Gastroesophageal sphincter (tissue), 3 donors: ENCODE measurements around the gene KCTD1.

Experiments
- EP300 ChIP-seq: sonication (generic); formaldehyde crosslinking; IDR thresholded peaks from one replicate; pipeline ENCODE4 v1.6.1; 2017; ENCODE audit warnings: antibody characterized with exemption, mild to moderate bottlenecking
- POLR2A ChIP-seq, 2 donors: fragments of 450-650 bp; IDR thresholded peaks; one replicate each; pipeline ENCODE4 v1.6.1; 2017; ENCODE audit warnings: antibody characterized with exemption in 2 of 2, mild to moderate bottlenecking in 2 of 2, moderate library complexity in 1 of 2
- TF ChIP-seq, protein P1 (sequence below), 4 experiments: fragments of 200-600 bp in 2 of 4; fragments of 450-650 bp in 2 of 4; sonication (generic) in 1 of 4; IDR thresholded peaks; one replicate each; pipeline ENCODE4 v1.5.1; 2017 to 2019; ENCODE audit warnings: antibody characterized with exemption in 4 of 4, mild to moderate bottlenecking in 2 of 4, moderate library complexity in 2 of 4

DNA sequence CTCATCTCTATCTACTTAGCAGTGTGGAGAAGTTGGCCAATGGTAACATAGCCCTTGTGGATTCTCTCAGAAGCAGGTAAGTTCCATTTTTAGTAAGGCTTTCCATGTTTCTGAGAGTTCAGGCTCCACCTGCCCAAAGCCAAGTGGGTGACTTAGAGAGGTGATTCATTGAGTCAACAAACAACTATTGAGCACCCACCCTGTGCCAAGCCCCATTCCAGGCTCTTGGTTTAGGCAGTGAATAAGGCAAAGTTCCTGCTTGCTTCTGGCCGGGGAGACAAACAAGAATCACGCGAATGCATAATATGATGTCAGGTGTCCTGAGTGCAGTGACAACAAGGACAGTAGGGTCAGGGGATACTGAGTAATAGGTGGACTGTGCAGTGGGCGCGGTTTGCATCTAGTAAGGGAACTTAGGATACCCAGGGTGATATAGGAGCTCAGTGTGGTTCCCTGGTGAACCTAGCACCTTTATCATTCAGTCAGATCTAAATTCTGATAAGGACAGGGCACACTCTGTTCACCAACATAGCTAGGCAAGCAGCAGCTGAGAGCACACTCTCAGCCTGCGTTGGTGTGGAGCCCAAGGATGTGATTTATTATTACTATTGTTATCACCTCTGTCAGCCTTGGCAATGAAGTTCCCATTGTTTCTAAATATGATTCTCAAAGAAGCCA, 31.7 kb upstream of the KCTD1 start:
- TF ChIP-seq, protein P1, sequence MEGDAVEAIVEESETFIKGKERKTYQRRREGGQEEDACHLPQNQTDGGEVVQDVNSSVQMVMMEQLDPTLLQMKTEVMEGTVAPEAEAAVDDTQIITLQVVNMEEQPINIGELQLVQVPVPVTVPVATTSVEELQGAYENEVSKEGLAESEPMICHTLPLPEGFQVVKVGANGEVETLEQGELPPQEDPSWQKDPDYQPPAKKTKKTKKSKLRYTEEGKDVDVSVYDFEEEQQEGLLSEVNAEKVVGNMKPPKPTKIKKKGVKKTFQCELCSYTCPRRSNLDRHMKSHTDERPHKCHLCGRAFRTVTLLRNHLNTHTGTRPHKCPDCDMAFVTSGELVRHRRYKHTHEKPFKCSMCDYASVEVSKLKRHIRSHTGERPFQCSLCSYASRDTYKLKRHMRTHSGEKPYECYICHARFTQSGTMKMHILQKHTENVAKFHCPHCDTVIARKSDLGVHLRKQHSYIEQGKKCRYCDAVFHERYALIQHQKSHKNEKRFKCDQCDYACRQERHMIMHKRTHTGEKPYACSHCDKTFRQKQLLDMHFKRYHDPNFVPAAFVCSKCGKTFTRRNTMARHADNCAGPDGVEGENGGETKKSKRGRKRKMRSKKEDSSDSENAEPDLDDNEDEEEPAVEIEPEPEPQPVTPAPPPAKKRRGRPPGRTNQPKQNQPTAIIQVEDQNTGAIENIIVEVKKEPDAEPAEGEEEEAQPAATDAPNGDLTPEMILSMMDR (IDR thresholded peaks at IDR 0.05) = no peak
- TF ChIP-seq POLR2A (IDR thresholded peaks at IDR 0.05) = no peak
- TF ChIP-seq EP300 = no peak
